IMR-90 (cell line): Measurements from ENCODE around the gene TWIST2. TPM values are rescaled to one million over a fixed set of nuclear protein-coding genes. Genes with fewer than 3 reads are reported as not detected.

Experiments
- ATAC-seq: fragments of 200-7000 bp; cut with Tn5 transposase; 2 replicates; pipeline ENCODE4 v1.9.1; 2020; ENCODE audit warnings: low read depth, mild to moderate bottlenecking, moderate library complexity
- BruUV-seq: library from RNA; stranded (reverse); fragments of 400-500 nt; replicated peaks from 2 replicates; lab custom pipeline; 2021; lab: Mats Ljungman, UMichigan
- CTCF ChIA-PET: fragments of 300-600 bp; formaldehyde crosslinking; extraction: SDS; loops from one replicate; lab custom pipeline; 2021; ENCODE audit warnings: antibody characterized with exemption; lab: Yijun Ruan, JAX
- POLR2A ChIA-PET: fragments of 300-600 bp; sonication (Branson Sonifier 250); formaldehyde crosslinking; loops from one replicate; lab custom pipeline; 2022; ENCODE audit warnings: antibody characterized with exemption; ENCODE audit not compliant: unreplicated experiment; lab: Charles Lee
- DNase-seq: peaks from one replicate; pipeline ENCODE4 v3.0.0; 2013
- H2AFZ ChIP-seq: replicated peaks from 2 replicates; pipeline ENCODE3; 2013; ENCODE audit warnings: low read length, mild to moderate bottlenecking; ENCODE audit not compliant: poor library complexity
- H2AK5ac ChIP-seq: 2 replicates; pipeline ENCODE4 v1.6.1; 2013; ENCODE audit warnings: low read depth, low read length, inconsistent platforms
- H2AK9ac ChIP-seq: replicated peaks from 2 replicates; pipeline ENCODE3; 2013; ENCODE audit warnings: mild to moderate bottlenecking, low read depth, low read length, moderate library complexity; ENCODE audit not compliant: poor library complexity
- H2BK120ac ChIP-seq: 2 replicates; pipeline ENCODE4 v1.6.1; 2013; ENCODE audit warnings: low read depth, low read length, inconsistent platforms
- H2BK15ac ChIP-seq: 3 replicates; pipeline ENCODE4 v1.6.1; 2013; ENCODE audit warnings: low read depth, low read length, inconsistent platforms
- H2BK20ac ChIP-seq: 2 replicates; pipeline ENCODE4 v1.6.1; 2013; ENCODE audit warnings: low read depth, mild to moderate bottlenecking, inconsistent platforms, low read length, moderate library complexity
- H2BK5ac ChIP-seq: 2 replicates; pipeline ENCODE4 v1.6.1; 2013; ENCODE audit warnings: mild to moderate bottlenecking, low read depth, low read length, inconsistent platforms; ENCODE audit not compliant: poor library complexity, severe bottlenecking
- H3K14ac ChIP-seq: replicated peaks from 2 replicates; pipeline ENCODE4 v1.6.1; 2013; ENCODE audit warnings: low read depth, low read length, inconsistent platforms
- H3K18ac ChIP-seq: 2 replicates; pipeline ENCODE4 v1.6.1; 2013; ENCODE audit warnings: low read depth, low read length, control low read depth
- H3K23ac ChIP-seq: 2 replicates; pipeline ENCODE4 v1.6.1; 2013; ENCODE audit warnings: low read depth, low read length, inconsistent platforms
- H3K27ac ChIP-seq: 2 replicates; pipeline ENCODE4 v1.5.1; 2013; ENCODE audit warnings: mild to moderate bottlenecking, control low read depth, low read length; ENCODE audit not compliant: insufficient read depth
- H3K27me3 ChIP-seq: 2 replicates; pipeline ENCODE4 v1.6.1; 2013; ENCODE audit warnings: low read length; ENCODE audit not compliant: control insufficient read depth, insufficient read depth
- H3K36me3 ChIP-seq: 2 replicates; pipeline ENCODE4 v1.6.1; 2013; ENCODE audit warnings: low read length, mixed read lengths; ENCODE audit not compliant: control insufficient read depth, insufficient read depth
- H3K4ac ChIP-seq: 2 replicates; pipeline ENCODE4 v1.6.1; 2013; ENCODE audit warnings: low read depth, low read length, inconsistent platforms
- H3K4me1 ChIP-seq: 2 replicates; pipeline ENCODE4 v1.6.1; 2013; ENCODE audit warnings: low read length, mixed read lengths; ENCODE audit not compliant: control insufficient read depth, insufficient read depth
- H3K4me2 ChIP-seq: 2 replicates; pipeline ENCODE4 v1.6.1; 2013; ENCODE audit warnings: low read depth, mild to moderate bottlenecking, control low read depth, low read length, moderate library complexity
- H3K4me3 ChIP-seq: 2 replicates; pipeline ENCODE4 v1.5.1; 2013; ENCODE audit warnings: low read depth, mild to moderate bottlenecking, control low read depth, low read length, moderate library complexity; ENCODE audit not compliant: insufficient read depth
- H3K56ac ChIP-seq: 2 replicates; pipeline ENCODE4 v1.6.1; 2013; ENCODE audit warnings: low read length, inconsistent platforms; ENCODE audit not compliant: insufficient read depth; ENCODE audit errors: extremely low read depth
- H3K79me1 ChIP-seq, 2 experiments: 2 replicates each; pipeline ENCODE4 v1.6.1; 2013; ENCODE audit warnings: low read length in 2 of 2, inconsistent platforms in 1 of 2, low read depth in 1 of 2
- H3K9ac ChIP-seq: 2 replicates; pipeline ENCODE4 v1.6.1; 2013; ENCODE audit warnings: low read depth, low read length, control low read depth
- H3K9me1 ChIP-seq: 2 replicates; pipeline ENCODE4 v1.6.1; 2013; ENCODE audit warnings: low read length, inconsistent platforms; ENCODE audit not compliant: insufficient read depth
- H3K9me3 ChIP-seq: 2 replicates; pipeline ENCODE4 v1.6.1; 2013; ENCODE audit warnings: low read length; ENCODE audit not compliant: control insufficient read depth, insufficient read depth
- H4K20me1 ChIP-seq: 2 replicates; pipeline ENCODE4 v1.6.1; 2013; ENCODE audit warnings: low read length, inconsistent platforms; ENCODE audit not compliant: insufficient read depth
- H4K5ac ChIP-seq: 2 replicates; pipeline ENCODE4 v1.6.1; 2013; ENCODE audit warnings: mild to moderate bottlenecking, low read depth, low read length, control low read depth
- H4K8ac ChIP-seq, 2 experiments: 2 replicates each; pipeline ENCODE4 v1.6.1; 2013; ENCODE audit warnings: low read depth in 2 of 2, low read length in 2 of 2, control low read depth in 1 of 2, inconsistent platforms in 1 of 2
- H4K91ac ChIP-seq: 2 replicates; pipeline ENCODE4 v1.6.1; 2013; ENCODE audit warnings: low read depth, low read length, inconsistent platforms; ENCODE audit not compliant: insufficient read depth
- CEBPB ChIP-seq: IDR thresholded peaks from 2 replicates; pipeline ENCODE4 v1.6.1; 2012; ENCODE audit warnings: low read depth, low read length, improper control_type of control experiment
- CTCF ChIP-seq: conservative IDR thresholded peaks from 2 replicates; pipeline ENCODE4 v1.5.1; 2012; ENCODE audit warnings: mild to moderate bottlenecking, low read depth, low read length, improper control_type of control experiment
- FOS ChIP-seq: fragments of 150-350 bp; IDR thresholded peaks from 2 replicates; pipeline ENCODE4 v1.6.1; 2016; ENCODE audit warnings: low read depth, low read length
- MAFK ChIP-seq: IDR thresholded peaks from 2 replicates; pipeline ENCODE4 v1.6.1; 2012; ENCODE audit warnings: low read depth, low read length, improper control_type of control experiment
- MXI1 ChIP-seq: IDR thresholded peaks from 2 replicates; pipeline ENCODE4 v1.6.1; 2012; ENCODE audit warnings: low read depth, mild to moderate bottlenecking, low read length, moderate library complexity, borderline replicate concordance
- NFE2L2 ChIP-seq: fragments of 150-350 bp; IDR thresholded peaks from 2 replicates; pipeline ENCODE4 v1.6.1; 2016; ENCODE audit warnings: low read depth, mild to moderate bottlenecking, low read length
- POLR2A ChIP-seq: IDR thresholded peaks from 2 replicates; pipeline ENCODE4 v1.6.1; 2012; ENCODE audit warnings: mild to moderate bottlenecking, low read depth, low read length
- RAD21 ChIP-seq: IDR thresholded peaks from 2 replicates; pipeline ENCODE4 v1.6.1; 2012; ENCODE audit warnings: low read length, improper control_type of control experiment
- RCOR1 ChIP-seq: IDR thresholded peaks from 2 replicates; pipeline ENCODE4 v1.6.1; 2012; ENCODE audit warnings: mild to moderate bottlenecking, low read length, improper control_type of control experiment; ENCODE audit not compliant: insufficient replicate concordance
- SMC3 ChIP-seq: fragments of 150-350 bp; IDR thresholded peaks from 2 replicates; pipeline ENCODE4 v1.6.1; 2016; ENCODE audit warnings: low read depth, mild to moderate bottlenecking, antibody characterized with exemption, low read length, moderate library complexity
- USF2 ChIP-seq: fragments of 150-350 bp; IDR thresholded peaks from 2 replicates; pipeline ENCODE4 v1.6.1; 2017; ENCODE audit warnings: mild to moderate bottlenecking, antibody characterized with exemption, low read length, low read depth
- WGBS, 2 experiments: methylation state at CpG; one replicate each; pipeline versions ENCODE4 v1.1.5 to v1.1.7; 2013; ENCODE audit warnings: missing lambda C conversion rate in 2 of 2; ENCODE audit not compliant: insufficient read length in 1 of 2; ENCODE audit errors: extremely low coverage in 2 of 2; 5-methylcytosine and 5-hydroxymethylcytosine counted together
- dilution Hi-C: fragments of 300-500 bp; cut with HindIII; formaldehyde crosslinking; loops from one replicate; pipeline ENCODE4 v1.14.3; 2018; ENCODE audit warnings: low sequenced_read_pairs; ENCODE audit not compliant: unreplicated experiment
- in situ Hi-C: fragments of 300-500 bp; cut with MboI; formaldehyde crosslinking; loops from 3 replicates; pipeline ENCODE4 v1.14.3; 2019; ENCODE audit warnings: low sequenced_read_pairs, inconsistent platforms, mixed read lengths
- intact Hi-C: fragments of 100-400 bp; cut with micrococcal nuclease; formaldehyde crosslinking; loops from 2 replicates; pipeline ENCODE4 v1.10.0; 2022
- polyA plus RNA-seq, 3 experiments: library from polyadenylated mRNA; depleted of rRNA; stranded (reverse); fragments of >200 nt; gene quantifications; 2 replicates each; pipeline ENCODE4 v1.2.3, GENCODE V29; 2012; ENCODE audit warnings: low replicate concordance in 1 of 3
- total RNA-seq: library from RNA; depleted of rRNA; stranded (reverse); fragments of >200 nt; gene quantifications from 2 replicates; pipeline ENCODE4 v1.2.3, GENCODE V29; 2012
- TF ChIP-seq, protein P1 (sequence below): fragments of 150-350 bp; IDR thresholded peaks from 2 replicates; pipeline ENCODE4 v1.6.1; 2016; ENCODE audit warnings: low read depth, mild to moderate bottlenecking, low read length, moderate library complexity, borderline replicate concordance

TWIST2 gene
- total and polyA plus RNA-seq, 2 of the 4 experiments (the other 2 are of a cell fraction): 9.3 to 33.6 TPM

GRCh38 chr2:238913931-238914647 is 66.2 kb downstream of the TWIST2 start (continued):
- TF ChIP-seq, protein P1, sequence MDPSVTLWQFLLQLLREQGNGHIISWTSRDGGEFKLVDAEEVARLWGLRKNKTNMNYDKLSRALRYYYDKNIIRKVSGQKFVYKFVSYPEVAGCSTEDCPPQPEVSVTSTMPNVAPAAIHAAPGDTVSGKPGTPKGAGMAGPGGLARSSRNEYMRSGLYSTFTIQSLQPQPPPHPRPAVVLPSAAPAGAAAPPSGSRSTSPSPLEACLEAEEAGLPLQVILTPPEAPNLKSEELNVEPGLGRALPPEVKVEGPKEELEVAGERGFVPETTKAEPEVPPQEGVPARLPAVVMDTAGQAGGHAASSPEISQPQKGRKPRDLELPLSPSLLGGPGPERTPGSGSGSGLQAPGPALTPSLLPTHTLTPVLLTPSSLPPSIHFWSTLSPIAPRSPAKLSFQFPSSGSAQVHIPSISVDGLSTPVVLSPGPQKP: no peak
- no peak for TF ChIP-seq RAD21

- Histone ChIP-seq H3K27ac (peak overlapping the region; percentile 44; the same call in 1 of the 2 replicates), H3K27me3 (no peaks in the 10 kb centered on the region), H3K4me1 (peaks cover 8% of the 10 kb centered on the region), H3K79me1 (peaks cover 0 to 18% of the 10 kb centered on the region in 2 experiments; a peak in 2 of 4 replicates), H2BK15ac (peak overlapping the region; percentile 87; the same call in 2 of the 3 replicates), H4K20me1 (no peaks in the 10 kb centered on the region), H3K18ac (no peak overlapping the region; the same call in 1 of the 2 replicates), H3K14ac (peak overlapping the region; percentile 80), H3K23ac (peak overlapping the region; percentile 80; the same call in 1 of the 2 replicates), H3K9ac (no peak overlapping the region; the same call in 1 of the 2 replicates), H4K91ac (peak overlapping the region; percentile 89), H2BK5ac (peak overlapping the region; percentile 83), H4K8ac (peak overlapping the region; percentile 87 to 91), H3K9me3 (peaks cover 3% of the 10 kb centered on the region; the same call in 1 of the 2 replicates), H2AK9ac (peak overlapping the region; percentile 86), H3K36me3 (peaks cover 25% of the 10 kb centered on the region), H2AFZ (peak overlapping the region; percentile 85), H3K4me3 (no peak overlapping the region), H2BK20ac (peak overlapping the region; percentile 90), H3K9me1 (peaks cover 19% of the 10 kb centered on the region), H4K5ac (peak overlapping the region; percentile 55; the same call in 1 of the 2 replicates), H2AK5ac (peak overlapping the region; percentile 97), H3K56ac (peak overlapping the region; percentile 24; the same call in 1 of the 2 replicates), H3K4ac (peak overlapping the region; percentile 88), H2BK120ac (peak overlapping the region; percentile 90), H3K4me2 (no peak overlapping the region)
- BruUV-seq: no TSS peak
- dilution Hi-C loops (no loop called here), in situ Hi-C loops (no loop called here), intact Hi-C loops (no loop called here)
- ChIA-PET POLR2A (no interaction called here), CTCF (no interaction called here)
- DNase-seq (peak; percentile 76), ATAC-seq (peak; percentile 87)
- 47% methylated on average over 3 of the region's 11 CpGs; no CpG with 5 or more reads in 1 of the 2 experiments for WGBS, 2 experiments
- no peak for TF ChIP-seq CEBPB
- no peak for TF ChIP-seq CTCF
- TF ChIP-seq MAFK: no peak
- TF ChIP-seq POLR2A: no peak
- TF ChIP-seq NFE2L2: no peak
- TF ChIP-seq USF2: no peak
- peak; percentile 14; the same call in 1 of the 2 replicates for TF ChIP-seq RAD21
- TF ChIP-seq RCOR1: peak; percentile 56
- no peak for TF ChIP-seq MXI1
- TF ChIP-seq SMC3: no peak; the same call in 1 of the 2 replicates
- TF ChIP-seq FOS: peak; percentile 83
Observed at GRCh38 chr2:238914648-238915015, 66.7 kb downstream of the TWIST2 start.
